HG02642 (cell line): ENCODE results near the gene RAP1B.

ENCODE experiments used
- ATAC-seq: cut with Tn5 transposase; IDR thresholded peaks from one replicate; pipeline ENCODE4 v1.9.1; 2021; ENCODE audit warnings: mild to moderate bottlenecking; ENCODE audit not compliant: unreplicated experiment, poor library complexity

The RAP1B gene

GRCh38 chr12:68611094-68611805, 551 bp downstream of the RAP1B start:
- peak; percentile 46 for ATAC-seq

- no peak for ATAC-seq
Observed at GRCh38 chr12:68611806-68612160, 1.1 kb downstream of the RAP1B start.

- ATAC-seq: no peak
Observed at GRCh38 chr12:68612202-68612601, 1.5 kb downstream of the RAP1B start.

- no peak for ATAC-seq
Observed at GRCh38 chr12:68612697-68613096, 2.0 kb downstream of the RAP1B start.

- no peak for ATAC-seq
Observed at GRCh38 chr12:68613209-68613904, 2.7 kb downstream of the RAP1B start.

GRCh38 chr12:68614105-68614679, 3.5 kb downstream of the RAP1B start:
- ATAC-seq: no peak

- ATAC-seq: no peak
Observed at GRCh38 chr12:68614769-68615168, 4.1 kb downstream of the RAP1B start.

- ATAC-seq: no peak
Observed at GRCh38 chr12:68617160-68617926, 6.6 kb downstream of the RAP1B start.

GRCh38 chr12:68619541-68619940, 8.8 kb downstream of the RAP1B start:
- ATAC-seq: no peak

- no peak for ATAC-seq
Observed at GRCh38 chr12:68620519-68621471, 10.1 kb downstream of the RAP1B start.

- no peak for ATAC-seq
Observed at GRCh38 chr12:68621472-68622081, 10.9 kb downstream of the RAP1B start.

- no peak for ATAC-seq
Observed at GRCh38 chr12:68622250-68622649, 11.6 kb downstream of the RAP1B start.

- no peak for ATAC-seq
Observed at GRCh38 chr12:68623059-68623458, 12.4 kb downstream of the RAP1B start.

GRCh38 chr12:68623984-68624383, 13.3 kb downstream of the RAP1B start:
- ATAC-seq: no peak

GRCh38 chr12:68624933-68625332, 14.2 kb downstream of the RAP1B start:
- ATAC-seq: no peak

GRCh38 chr12:68627673-68628319, 17.1 kb downstream of the RAP1B start:
- ATAC-seq: no peak

GRCh38 chr12:68628698-68629097, 18.0 kb downstream of the RAP1B start:
- ATAC-seq: no peak

- ATAC-seq: no peak
Observed at GRCh38 chr12:68630050-68630449, 19.4 kb downstream of the RAP1B start.

GRCh38 chr12:68630598-68630997, 19.9 kb downstream of the RAP1B start:
- no peak for ATAC-seq
